Measurements from ENCODE around the gene WDR12. TPM values are rescaled to one million over a fixed set of nuclear protein-coding genes. Genes with fewer than 3 reads are reported as not detected.

Gene WDR12
- total RNA-seq, 5 donors from 2014 or later (not counting 1 experiment from before 2014, with no cell fraction given): 10.3 to 34.5 (median 27.5) TPM

DNA sequence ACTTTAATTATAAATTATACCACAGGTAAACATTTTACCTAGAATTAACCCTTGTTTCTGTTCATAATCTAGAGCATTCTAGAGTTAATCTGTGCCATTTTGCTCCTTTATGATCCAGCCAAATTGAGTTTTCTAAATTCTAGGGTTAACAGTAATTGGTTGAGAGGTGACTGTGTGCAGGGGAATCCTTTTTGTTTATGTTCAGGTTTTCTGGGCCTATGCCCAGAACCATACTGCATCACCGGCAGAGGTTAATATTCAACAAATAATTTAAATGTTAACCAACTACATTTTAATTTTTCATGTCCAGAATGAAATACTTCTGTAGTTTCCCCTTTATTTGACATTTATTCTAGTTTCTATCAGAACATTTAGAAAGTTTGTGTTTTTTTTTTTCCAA lies 32.9 kb upstream of the WDR12 start:
- H3K9me3 Mint-ChIP-seq: peaks cover 7 to 27% (median 8%) of the 10 kb centered on the region in 3 donors
- H3K4me3 Mint-ChIP-seq: no peak overlapping the region
- DNase-seq: no peak
- Histone ChIP-seq H3K36me3 (ENCODE audit: control insufficient read depth in 2 of 2, extremely low read depth in 1 of 2, insufficient read depth in 1 of 2, low read length in 1 of 2) (peaks cover 4 to 5% of the 10 kb centered on the region in 2 donors), H3K27ac (ENCODE audit: low read length) (no peak overlapping the region), H3K9me3 (no peaks in the 10 kb centered on the region), H3K27me3 (replicated peaks in 1 of 2; ENCODE audit: control insufficient read depth in 2 of 2, extremely low read depth in 1 of 2, insufficient read depth in 2 of 2, low read length in 1 of 2) (no peaks in the 10 kb centered on the region), H3K4me1 (ENCODE audit: control insufficient read depth in 1 of 2, extremely low read depth in 1 of 2, insufficient read depth in 2 of 2, low read length in 2 of 2) (no peaks in the 10 kb centered on the region), H3K4me3 (ENCODE audit: control insufficient read depth in 1 of 2, extremely low read depth in 1 of 2, low read length in 1 of 2) (no peak overlapping the region)
- CTCF ChIA-PET: no interaction called here
- ATAC-seq (replicated peaks in 1 of 4): no peak
- no peak overlapping the region for H3K27ac Mint-ChIP-seq
- peaks cover 0 to 4% (median 2%) of the 10 kb centered on the region in 3 donors for H3K4me1 Mint-ChIP-seq
- H3K36me3 Mint-ChIP-seq: peaks cover 56% of the 10 kb centered on the region
- H3K27me3 Mint-ChIP-seq: no peaks in the 10 kb centered on the region
- POLR2A ChIA-PET: no interaction called here
- no CpG with 5 or more reads among the region's 1 CpG for WGBS (ENCODE audit: insufficient coverage)

DNA sequence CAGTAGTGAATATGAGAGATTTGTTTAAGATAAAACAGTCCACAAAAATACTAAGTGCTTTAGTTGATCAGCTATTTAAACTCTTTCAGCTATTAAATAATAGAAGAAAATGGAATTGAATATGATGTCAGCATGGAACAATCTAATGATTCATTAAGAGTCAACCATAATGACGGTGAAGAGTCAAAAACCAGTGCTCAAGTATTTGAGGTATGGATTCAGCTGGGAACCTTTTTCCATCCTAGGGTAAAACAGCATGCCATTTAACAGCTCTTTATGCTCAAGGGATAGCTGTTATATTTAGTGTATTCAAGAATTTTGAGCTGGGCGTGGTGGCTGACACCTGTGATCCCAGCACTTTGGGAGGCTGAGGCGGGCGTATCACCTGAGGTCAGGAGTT lies 30.3 kb upstream of the WDR12 start:
- peaks cover 49% of the 10 kb centered on the region for H3K36me3 Mint-ChIP-seq
- Histone ChIP-seq H3K36me3 (ENCODE audit: control insufficient read depth in 2 of 2, extremely low read depth in 1 of 2, insufficient read depth in 1 of 2, low read length in 1 of 2) (peaks cover 4 to 5% of the 10 kb centered on the region in 2 donors), H3K4me1 (ENCODE audit: control insufficient read depth in 1 of 2, extremely low read depth in 1 of 2, insufficient read depth in 2 of 2, low read length in 2 of 2) (no peaks in the 10 kb centered on the region), H3K27ac (ENCODE audit: low read length) (no peak overlapping the region), H3K9me3 (no peaks in the 10 kb centered on the region), H3K27me3 (replicated peaks in 1 of 2; ENCODE audit: control insufficient read depth in 2 of 2, extremely low read depth in 1 of 2, insufficient read depth in 2 of 2, low read length in 1 of 2) (no peaks in the 10 kb centered on the region), H3K4me3 (ENCODE audit: control insufficient read depth in 1 of 2, extremely low read depth in 1 of 2, low read length in 1 of 2) (no peak overlapping the region)
- H3K27ac Mint-ChIP-seq: no peak overlapping the region
- ChIA-PET POLR2A (no interaction called here), CTCF (no interaction called here)
- H3K4me1 Mint-ChIP-seq: peaks cover 0 to 4% (median 2%) of the 10 kb centered on the region in 3 donors
- DNase-seq (no peak), ATAC-seq (replicated peaks in 1 of 4) (no peak)
- H3K9me3 Mint-ChIP-seq: peaks cover 4 to 11% (median 7%) of the 10 kb centered on the region in 3 donors
- no peaks in the 10 kb centered on the region for H3K27me3 Mint-ChIP-seq
- H3K4me3 Mint-ChIP-seq: no peak overlapping the region
- no CpG with 5 or more reads among the region's 4 CpGs for WGBS (ENCODE audit: insufficient coverage)

- H3K4me1 Mint-ChIP-seq: peaks cover 0 to 4% (median 2%) of the 10 kb centered on the region in 3 donors
- H3K27me3 Mint-ChIP-seq: no peaks in the 10 kb centered on the region
- DNase-seq (no peak), ATAC-seq (replicated peaks in 1 of 4) (no peak)
- H3K4me1 ChIP-seq (ENCODE audit: control insufficient read depth in 1 of 2, extremely low read depth in 1 of 2, insufficient read depth in 2 of 2, low read length in 2 of 2): no peaks in the 10 kb centered on the region
- no peak overlapping the region for H3K4me3 ChIP-seq (ENCODE audit: control insufficient read depth in 1 of 2, extremely low read depth in 1 of 2, low read length in 1 of 2)
- no peaks in the 10 kb centered on the region for H3K9me3 ChIP-seq
- no peaks in the 10 kb centered on the region for H3K27me3 ChIP-seq (replicated peaks in 1 of 2; ENCODE audit: control insufficient read depth in 2 of 2, extremely low read depth in 1 of 2, insufficient read depth in 2 of 2, low read length in 1 of 2)
- H3K36me3 ChIP-seq (ENCODE audit: control insufficient read depth in 2 of 2, extremely low read depth in 1 of 2, insufficient read depth in 1 of 2, low read length in 1 of 2): peaks cover 5 to 8% of the 10 kb centered on the region in 2 donors
- no peak overlapping the region for H3K27ac Mint-ChIP-seq
- CTCF ChIA-PET: no interaction called here
- no peak overlapping the region for H3K27ac ChIP-seq (ENCODE audit: low read length)
- POLR2A ChIA-PET: no interaction called here
- no CpG with 5 or more reads among the region's 3 CpGs for WGBS (ENCODE audit: insufficient coverage)
- no peaks in the 10 kb centered on the region for H3K9me3 Mint-ChIP-seq
- H3K36me3 Mint-ChIP-seq: peaks cover 37% of the 10 kb centered on the region
- no peak overlapping the region for H3K4me3 Mint-ChIP-seq
Observed at GRCh38 chr2:202938960-202939359, 27.5 kb upstream of the WDR12 start.

GRCh38 chr2:202934456-202934855 lies 23.0 kb upstream of the WDR12 start:
- no peak overlapping the region for H3K4me3 Mint-ChIP-seq
- no peak overlapping the region for H3K4me3 ChIP-seq (ENCODE audit: control insufficient read depth in 1 of 2, extremely low read depth in 1 of 2, low read length in 1 of 2)
- no peaks in the 10 kb centered on the region for H3K27me3 ChIP-seq (replicated peaks in 1 of 2; ENCODE audit: control insufficient read depth in 2 of 2, extremely low read depth in 1 of 2, insufficient read depth in 2 of 2, low read length in 1 of 2)
- no CpG with 5 or more reads among the region's 2 CpGs for WGBS (ENCODE audit: insufficient coverage)
- peaks cover 0 to 16% of the 10 kb centered on the region in 2 donors for H3K36me3 ChIP-seq (ENCODE audit: control insufficient read depth in 2 of 2, extremely low read depth in 1 of 2, insufficient read depth in 1 of 2, low read length in 1 of 2)
- no peak overlapping the region for H3K27ac ChIP-seq (ENCODE audit: low read length)
- no peaks in the 10 kb centered on the region for H3K9me3 Mint-ChIP-seq
- H3K27ac Mint-ChIP-seq: no peak overlapping the region
- ATAC-seq (replicated peaks in 1 of 4) (no peak), DNase-seq (no peak)
- H3K4me1 ChIP-seq (ENCODE audit: control insufficient read depth in 1 of 2, extremely low read depth in 1 of 2, insufficient read depth in 2 of 2, low read length in 2 of 2): no peaks in the 10 kb centered on the region
- ChIA-PET CTCF (interaction anchor here in 1 of 2 donors (0.6 kb wide), 1 partner anchor 249 kb away, joined by 3 read pairs; no protein-coding TSS in a partner anchor), POLR2A (no interaction called here)
- peaks cover 50% of the 10 kb centered on the region for H3K36me3 Mint-ChIP-seq
- H3K4me1 Mint-ChIP-seq: peaks cover 0 to 13% (median under 1%) of the 10 kb centered on the region in 3 donors
- no peaks in the 10 kb centered on the region for H3K27me3 Mint-ChIP-seq
- no peaks in the 10 kb centered on the region for H3K9me3 ChIP-seq

- Histone ChIP-seq H3K36me3 (ENCODE audit: control insufficient read depth in 2 of 2, extremely low read depth in 1 of 2, insufficient read depth in 1 of 2, low read length in 1 of 2) (peaks cover 0 to 16% of the 10 kb centered on the region in 2 donors), H3K9me3 (no peaks in the 10 kb centered on the region), H3K4me1 (ENCODE audit: control insufficient read depth in 1 of 2, extremely low read depth in 1 of 2, insufficient read depth in 2 of 2, low read length in 2 of 2) (no peaks in the 10 kb centered on the region), H3K27me3 (replicated peaks in 1 of 2; ENCODE audit: control insufficient read depth in 2 of 2, extremely low read depth in 1 of 2, insufficient read depth in 2 of 2, low read length in 1 of 2) (no peaks in the 10 kb centered on the region), H3K27ac (ENCODE audit: low read length) (no peak overlapping the region), H3K4me3 (ENCODE audit: control insufficient read depth in 1 of 2, extremely low read depth in 1 of 2, low read length in 1 of 2) (no peak overlapping the region)
- ATAC-seq (replicated peaks in 1 of 4) (no peak), DNase-seq (no peak)
- Mint-ChIP-seq H3K9me3 (no peaks in the 10 kb centered on the region), H3K27me3 (no peaks in the 10 kb centered on the region), H3K4me1 (peaks cover 0 to 13% (median 2%) of the 10 kb centered on the region in 3 donors), H3K36me3 (peaks cover 51% of the 10 kb centered on the region), H3K4me3 (no peak overlapping the region), H3K27ac (no peak overlapping the region)
- CTCF ChIA-PET: interaction anchor here in 1 of 2 donors (0.6 kb wide), 1 partner anchor 249 kb away, joined by 3 read pairs; no protein-coding TSS in a partner anchor
- POLR2A ChIA-PET: interaction anchor here in 1 of 2 donors (0.6 kb wide), 1 partner anchor 694 kb away, joined by 7 read pairs; no protein-coding TSS in a partner anchor
- no CpG with 5 or more reads among the region's 2 CpGs for WGBS (ENCODE audit: insufficient coverage)
Observed at GRCh38 chr2:202933958-202934357, 22.5 kb upstream of the WDR12 start.

GRCh38 chr2:202933139-202933510 lies 21.7 kb upstream of the WDR12 start:
- no peak overlapping the region for H3K4me3 ChIP-seq (ENCODE audit: control insufficient read depth in 1 of 2, extremely low read depth in 1 of 2, low read length in 1 of 2)
- H3K27ac ChIP-seq (ENCODE audit: low read length): no peak overlapping the region
- no peaks in the 10 kb centered on the region for H3K9me3 ChIP-seq
- no peaks in the 10 kb centered on the region for H3K4me1 ChIP-seq (ENCODE audit: control insufficient read depth in 1 of 2, extremely low read depth in 1 of 2, insufficient read depth in 2 of 2, low read length in 2 of 2)
- Mint-ChIP-seq H3K36me3 (peaks cover 52% of the 10 kb centered on the region), H3K4me3 (no peak overlapping the region), H3K4me1 (peaks cover 0 to 13% (median 3%) of the 10 kb centered on the region in 3 donors), H3K9me3 (no peaks in the 10 kb centered on the region), H3K27me3 (no peaks in the 10 kb centered on the region), H3K27ac (no peak overlapping the region)
- DNase-seq (no peak), ATAC-seq (replicated peaks in 1 of 4) (no peak)
- 94% methylated on average over 3 of the region's 5 CpGs for WGBS (ENCODE audit: insufficient coverage)
- no peaks in the 10 kb centered on the region for H3K27me3 ChIP-seq (replicated peaks in 1 of 2; ENCODE audit: control insufficient read depth in 2 of 2, extremely low read depth in 1 of 2, insufficient read depth in 2 of 2, low read length in 1 of 2)
- ChIA-PET CTCF (no interaction called here), POLR2A (no interaction called here)
- peaks cover 0 to 17% of the 10 kb centered on the region in 2 donors for H3K36me3 ChIP-seq (ENCODE audit: control insufficient read depth in 2 of 2, extremely low read depth in 1 of 2, insufficient read depth in 1 of 2, low read length in 1 of 2)
